OCI-M1 (cell line): ENCODE measurements around the gene PRB4.
"Not testable (repeated sequence)": the region's sequence is repeated elsewhere in the genome, so short reads cannot be mapped to it uniquely, and the experiment has no call there.

Experiments
- DNase-seq: peaks from one replicate; lab custom pipeline; 2025; lab: John Stamatoyannopoulos, UW

The PRB4 gene

GRCh38 chr12:11310336-11310735 lies at the start of gene PRB4:
PRB4 (minus strand) TSS chr12:11310436; CDS start chr12:11310398, 38 bp downstream.
- no peak for DNase-seq

DNA sequence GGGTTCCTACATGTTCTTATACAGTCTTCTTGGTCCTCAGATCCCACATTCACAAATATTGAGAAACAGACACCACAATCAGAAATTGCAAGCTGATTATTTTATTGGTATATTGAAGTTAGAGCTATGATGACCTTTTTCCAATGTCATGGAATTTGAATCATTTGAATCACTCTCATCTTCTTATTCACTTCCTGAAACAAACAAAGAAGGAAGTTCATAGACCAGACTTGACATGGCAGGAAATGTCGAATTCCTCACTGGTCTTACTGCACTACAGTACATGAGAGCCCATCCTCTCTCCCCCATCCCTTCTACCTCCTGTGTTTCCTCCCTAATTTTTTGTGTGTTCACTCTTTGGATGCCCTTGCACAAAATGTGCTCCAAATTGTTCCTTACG lies 41.5 kb upstream of the PRB4 start:
- DNase-seq, result not testable (repeated sequence)

- DNase-seq, result no peak
Measured at GRCh38 chr12:11348439-11348838, 38.2 kb upstream of the PRB4 start.

DNA sequence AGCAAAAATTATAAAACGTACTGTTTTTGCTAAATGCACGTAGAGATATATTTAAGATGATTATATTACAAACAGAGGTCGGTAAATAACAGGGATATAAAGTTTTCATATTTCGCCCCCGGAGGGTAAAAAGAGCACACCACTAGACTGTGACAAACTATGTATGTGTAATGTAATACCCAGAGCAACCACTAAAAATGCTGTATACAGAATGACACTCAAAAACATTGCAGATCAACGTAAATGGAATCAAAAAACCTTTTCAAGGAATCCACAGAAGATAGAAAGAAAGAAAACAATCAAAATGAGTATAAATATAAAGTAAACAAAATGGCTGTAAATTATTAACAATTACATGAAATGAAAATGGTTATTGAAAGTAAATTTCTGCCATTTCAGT lies 37.6 kb upstream of the PRB4 start:
- DNase-seq, result no peak

DNA sequence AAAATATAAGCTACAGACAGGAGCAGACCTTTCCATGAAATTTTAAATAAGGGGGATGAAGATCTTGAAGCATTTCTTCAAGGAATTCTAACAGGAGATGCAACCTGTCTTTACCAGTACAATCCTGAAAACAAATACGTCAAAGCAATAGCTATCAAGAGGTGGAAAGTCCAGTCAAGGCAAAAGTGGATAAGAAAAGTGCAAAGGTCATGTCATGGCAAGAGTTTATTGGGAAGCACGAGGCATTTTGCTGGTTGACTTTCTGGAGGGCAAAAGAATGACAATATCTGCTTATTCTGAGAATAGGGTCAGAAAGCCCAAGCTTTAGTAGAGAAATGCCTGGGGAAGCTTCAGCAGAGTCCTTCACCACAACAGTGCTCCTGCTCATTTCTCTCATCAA lies 34.3 kb upstream of the PRB4 start:
- DNase-seq, result no peak

DNA sequence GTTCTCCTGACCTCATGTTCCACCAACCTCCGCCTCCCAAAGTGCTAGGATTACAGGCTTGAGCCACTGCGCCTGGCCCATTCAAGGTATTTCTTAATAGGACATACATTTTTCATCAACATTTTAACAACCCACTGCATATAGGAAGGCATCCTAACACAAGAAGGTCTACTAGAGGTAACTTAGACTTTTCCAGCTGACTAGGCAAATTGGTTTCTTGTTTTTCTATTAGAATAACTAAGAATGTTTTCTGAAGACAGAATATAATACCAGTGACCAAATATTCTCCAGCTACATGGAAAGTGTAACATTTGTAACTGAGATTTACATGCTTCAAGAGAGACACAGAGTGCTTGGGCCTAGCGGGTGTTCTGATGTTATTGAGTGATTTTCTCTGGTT lies 14.2 kb upstream of the PRB4 start:
- no peak for DNase-seq

DNA sequence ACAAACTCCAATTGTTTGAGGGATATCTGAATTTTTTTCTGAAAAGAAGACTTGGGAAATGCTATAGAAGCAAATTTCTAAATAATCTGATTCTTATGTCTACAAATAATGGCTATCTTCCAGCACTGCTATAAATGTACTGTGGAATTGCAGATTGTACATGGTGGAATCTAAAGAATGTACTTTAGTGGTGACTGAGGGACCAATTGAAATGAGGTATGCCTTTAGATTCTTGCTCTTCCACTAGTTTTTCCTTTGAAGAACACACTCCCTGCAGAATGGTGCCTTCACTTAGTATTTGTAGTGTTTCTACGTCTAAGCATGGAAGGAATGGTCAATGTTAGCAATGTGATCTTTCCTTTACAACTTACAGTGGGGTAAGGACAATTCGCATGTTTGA lies 11.7 kb upstream of the PRB4 start:
- DNase-seq, result no peak

DNA sequence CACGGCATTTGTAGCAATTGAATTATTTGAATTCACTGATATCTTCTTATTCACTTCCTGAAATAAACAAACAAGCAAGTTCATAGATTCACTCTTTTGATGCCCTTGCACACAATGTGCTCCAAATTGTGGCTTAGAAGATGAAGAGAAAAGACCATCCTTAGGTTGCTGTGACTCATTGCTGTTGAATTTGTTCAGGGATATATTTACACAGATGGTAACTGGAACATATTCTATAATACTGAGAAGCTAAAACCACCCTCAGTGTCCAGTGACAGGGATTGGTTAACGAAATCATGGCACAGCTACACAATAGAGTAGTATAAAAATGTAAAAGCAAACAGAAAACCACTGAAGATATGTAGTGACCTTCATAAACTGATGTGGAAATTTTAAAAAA lies 3.1 kb downstream of the PRB4 start:
- DNase-seq, result no peak

- DNase-seq, result no peak
Measured at GRCh38 chr12:11273449-11273848, 36.8 kb downstream of the PRB4 start.

DNA sequence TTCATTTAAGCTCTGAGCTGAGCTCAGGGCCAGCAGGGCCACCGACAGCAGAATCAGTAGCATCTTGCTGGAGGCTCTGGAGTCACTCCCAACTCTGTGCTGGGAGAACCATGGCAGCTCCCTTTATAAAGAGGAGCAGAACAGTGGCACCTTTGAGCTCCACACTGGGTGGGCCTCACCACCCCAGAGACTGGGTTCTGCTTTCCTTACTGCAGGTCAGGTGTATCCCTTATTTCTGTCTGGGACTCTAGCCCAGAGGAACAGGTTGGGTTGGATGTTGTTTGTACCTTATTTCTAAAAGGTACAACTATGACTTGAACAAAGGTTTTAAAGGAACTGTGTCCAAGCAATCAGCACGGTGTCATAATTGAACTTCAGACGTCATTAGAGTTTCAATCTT lies 40.6 kb downstream of the PRB4 start, which contains the start of gene PRB3:
PRB3 (minus strand) TSS at position 101 of the 400 bp plus-strand sequence; CDS start at position 63, 38 bp downstream.
- no peak for DNase-seq

- DNase-seq, result no peak
Measured at GRCh38 chr12:11264501-11264900, 45.7 kb downstream of the PRB4 start.
